ENCODE data around the gene UGT1A8. TPM values are rescaled to one million over a fixed set of nuclear protein-coding genes. Genes with fewer than 3 reads are reported as not detected.

The UGT1A8 gene
- total RNA-seq, 2 experiments from 2014 or later: not detected

DNA sequence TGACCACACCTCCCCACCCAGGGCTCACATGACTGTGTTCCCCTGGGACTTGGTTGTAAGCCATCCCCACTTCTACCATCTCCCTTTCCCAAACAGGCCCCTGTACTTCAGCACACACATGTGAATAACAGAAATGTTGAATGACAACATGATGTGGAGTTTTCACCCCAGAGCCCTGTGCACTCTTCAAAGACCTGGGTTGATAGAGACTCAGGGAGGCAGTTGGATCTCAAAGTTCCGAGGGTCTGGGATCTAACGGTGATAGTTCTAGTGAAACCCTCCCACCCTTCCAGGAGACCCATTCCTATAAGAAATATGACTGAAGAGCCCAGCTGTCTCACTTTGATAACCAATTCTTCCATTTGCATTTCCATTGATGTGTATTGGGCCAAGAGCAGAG is 160.6 kb downstream of the UGT1A8 start, which contains the start of gene MROH2A:
MROH2A (plus strand) TSS at position 301 of the 400 bp plus-strand sequence. CDS start 1,029 bp downstream, outside the sequence.
- ChIA-PET CTCF (interaction anchor here (0.5 kb wide), 1 partner anchor 239 kb away, joined by 3 read pairs; no protein-coding TSS in a partner anchor), POLR2A (no interaction called here)
- Mint-ChIP-seq H3K27me3 (peaks cover 19% of the 10 kb centered on the region), H3K36me3 (ENCODE audit: low read depth) (no peaks in the 10 kb centered on the region), H3K4me1 (no peaks in the 10 kb centered on the region), H3K27ac (no peak within 1 kb of the TSS), H3K4me3 (no peak within 1 kb of the TSS), H3K9me3 (peaks cover 3% of the 10 kb centered on the region)
- DNase-seq: no peak

DNA sequence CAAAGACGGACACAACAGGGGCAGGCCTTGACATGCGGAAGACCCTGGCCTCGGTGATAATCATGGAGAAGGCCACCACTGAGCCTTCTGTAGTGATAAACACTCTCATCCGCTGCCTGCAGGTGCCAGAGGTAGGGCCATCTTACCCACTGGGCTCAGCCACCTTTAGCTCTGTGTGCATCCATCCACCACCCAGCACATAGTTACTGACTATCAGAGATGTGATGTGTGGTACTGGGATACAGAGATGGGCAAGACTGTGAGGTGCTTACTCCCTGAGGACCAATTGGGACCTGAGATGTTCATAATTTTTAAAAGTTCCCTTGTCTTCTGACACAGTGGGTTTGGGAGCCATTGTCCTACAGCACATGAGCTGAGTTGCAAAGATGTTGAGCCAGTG is 162.3 kb downstream of the UGT1A8 start:
- DNase-seq: no peak
- Mint-ChIP-seq H3K9me3 (peaks cover 3% of the 10 kb centered on the region), H3K4me3 (no peak overlapping the region), H3K27ac (no peak overlapping the region), H3K27me3 (peaks cover 20% of the 10 kb centered on the region), H3K4me1 (no peaks in the 10 kb centered on the region), H3K36me3 (ENCODE audit: low read depth) (no peaks in the 10 kb centered on the region)
- ChIA-PET CTCF (no interaction called here), POLR2A (no interaction called here)

DNA sequence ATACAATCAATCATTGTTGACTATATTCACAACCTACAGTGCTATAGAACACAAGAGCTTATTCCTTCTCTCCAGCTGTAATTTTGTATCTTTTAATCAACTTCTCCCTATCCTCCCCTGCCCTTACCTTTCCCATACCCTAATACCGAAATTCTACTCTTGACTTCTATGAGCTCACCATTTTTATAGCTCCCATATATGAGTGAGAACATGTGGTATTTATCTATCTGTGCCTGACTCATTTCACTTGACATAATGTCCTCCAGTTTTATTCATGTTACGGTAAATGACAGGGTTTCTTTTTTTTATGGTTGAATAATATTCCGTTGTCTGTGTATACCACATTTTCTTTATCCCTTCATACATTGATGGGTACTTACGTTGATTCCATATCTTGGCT is 163.3 kb downstream of the UGT1A8 start:
- DNase-seq: no peak
- Mint-ChIP-seq H3K4me3 (no peak overlapping the region), H3K4me1 (no peaks in the 10 kb centered on the region), H3K9me3 (peaks cover 3% of the 10 kb centered on the region), H3K36me3 (ENCODE audit: low read depth) (no peaks in the 10 kb centered on the region), H3K27ac (no peak overlapping the region), H3K27me3 (peaks cover 18% of the 10 kb centered on the region)
- POLR2A ChIA-PET: no interaction called here
- CTCF ChIA-PET: interaction anchor here (1.0 kb wide), 1 partner anchor 25 kb away, joined by 3 read pairs; no protein-coding TSS in a partner anchor

DNA sequence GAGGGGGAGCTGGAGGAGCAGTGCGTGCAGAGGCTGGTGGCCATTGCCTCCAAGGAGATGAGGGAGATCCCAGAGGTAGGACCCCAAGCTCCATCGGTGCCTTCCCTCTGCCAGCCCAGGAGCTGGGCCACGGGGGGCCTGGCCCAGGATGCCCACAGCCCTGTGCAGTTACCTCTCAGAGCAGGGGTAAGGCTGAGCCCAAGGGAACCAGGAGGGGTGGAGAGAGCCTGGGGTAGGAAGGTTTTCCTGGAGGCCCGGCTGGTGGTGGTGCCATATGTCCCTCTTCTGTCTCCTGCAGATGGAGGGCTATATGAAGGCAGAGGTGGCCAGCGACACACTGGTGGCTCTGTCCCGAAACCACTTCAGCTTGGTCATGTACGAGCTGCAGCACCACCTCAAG is 172.1 kb downstream of the UGT1A8 start:
- Mint-ChIP-seq H3K9me3 (no peaks in the 10 kb centered on the region), H3K27ac (no peak overlapping the region), H3K4me1 (no peaks in the 10 kb centered on the region), H3K27me3 (no peaks in the 10 kb centered on the region), H3K4me3 (no peak overlapping the region), H3K36me3 (ENCODE audit: low read depth) (no peaks in the 10 kb centered on the region)
- ChIA-PET CTCF (no interaction called here), POLR2A (no interaction called here)
- no peak for DNase-seq

DNA sequence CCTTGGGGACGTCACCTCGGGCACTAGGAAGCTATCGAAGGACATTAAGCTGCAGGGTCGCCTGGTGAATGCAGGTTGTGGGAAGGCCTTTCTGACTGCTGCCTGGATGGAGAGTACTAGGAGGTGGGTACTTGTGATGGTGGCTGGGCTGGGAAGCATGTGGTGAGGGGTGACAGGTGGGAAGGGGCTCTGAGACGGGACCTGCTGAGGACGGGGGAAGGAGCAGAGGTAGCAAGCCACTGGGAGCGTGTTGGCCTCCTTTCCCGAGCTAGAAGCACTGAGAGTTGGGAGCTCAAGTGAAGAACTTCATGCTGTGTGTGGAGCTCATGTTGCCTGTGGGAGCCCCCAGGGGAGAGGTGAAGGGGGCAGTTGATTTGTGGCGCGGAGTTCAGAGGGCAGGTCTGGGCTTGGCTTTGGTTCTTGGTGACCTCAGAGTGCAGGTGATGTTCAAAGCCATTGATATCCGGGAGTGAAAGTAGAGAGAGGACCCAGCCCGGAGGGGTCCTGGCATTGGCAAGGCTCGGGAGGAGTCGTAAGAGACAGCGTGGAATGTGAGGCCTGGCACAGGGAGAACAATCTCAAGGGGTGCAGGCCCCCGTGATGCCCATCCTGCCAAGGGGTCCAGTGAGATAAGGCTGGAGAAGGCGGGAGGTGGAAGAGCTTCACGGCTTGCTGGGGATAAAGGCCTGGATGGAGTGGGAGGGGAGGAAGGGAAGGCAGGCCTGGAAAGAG is 173.9 kb downstream of the UGT1A8 start:
- no peak overlapping the region for H3K27ac Mint-ChIP-seq
- ChIA-PET POLR2A (interaction anchor here (0.6 kb wide), 1 partner anchor 1808 kb away, joined by 4 read pairs; no protein-coding TSS in a partner anchor), CTCF (no interaction called here)
- H3K9me3 Mint-ChIP-seq: no peaks in the 10 kb centered on the region
- H3K27me3 Mint-ChIP-seq: no peaks in the 10 kb centered on the region
- no peaks in the 10 kb centered on the region for H3K36me3 Mint-ChIP-seq (ENCODE audit: low read depth)
- H3K4me3 Mint-ChIP-seq: no peak overlapping the region
- H3K4me1 Mint-ChIP-seq: no peaks in the 10 kb centered on the region
- DNase-seq: no peak

DNA sequence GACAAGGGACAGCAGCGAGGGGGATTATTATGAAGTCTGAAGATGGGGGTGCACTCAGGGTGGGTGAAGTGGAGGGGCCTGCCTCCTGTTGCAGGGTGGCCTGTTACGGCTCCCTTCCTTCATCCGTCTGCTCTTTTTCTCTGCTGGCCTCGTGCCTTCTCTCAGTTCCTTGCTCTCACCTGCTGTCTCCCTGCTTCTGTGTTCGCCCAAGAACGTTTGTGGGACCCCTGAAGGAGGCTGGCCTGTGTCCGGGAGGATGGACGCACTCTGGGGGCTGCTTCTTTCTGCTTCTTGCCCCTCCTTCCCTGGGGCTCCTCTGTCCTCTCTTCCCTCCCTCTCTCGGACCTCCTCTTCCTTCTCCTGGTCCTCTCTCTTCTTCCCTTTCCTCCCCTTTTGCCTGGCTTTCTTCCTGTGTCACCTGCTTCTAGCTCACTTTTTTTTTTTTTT is 174.5 kb downstream of the UGT1A8 start:
- DNase-seq: no peak
- POLR2A ChIA-PET: no interaction called here

DNA sequence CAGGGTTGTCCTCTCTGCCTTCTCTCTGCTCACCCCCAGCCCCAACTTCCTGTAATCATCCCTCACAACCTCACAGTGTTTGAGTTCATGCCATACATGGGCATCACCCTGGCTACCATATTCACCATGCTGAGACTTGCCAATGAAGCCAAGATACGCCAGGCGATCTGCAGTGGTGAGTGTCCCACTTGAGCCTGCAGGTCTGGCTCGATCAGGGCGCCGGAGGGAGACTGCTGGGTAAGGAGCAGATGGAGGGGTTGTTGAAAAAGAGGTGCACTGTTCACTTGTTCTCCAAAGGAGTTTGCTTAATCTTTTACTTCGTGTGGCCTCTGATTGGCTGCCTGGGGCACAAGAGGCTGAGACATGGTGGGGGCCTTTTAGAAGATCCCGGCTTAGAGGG is 175.3 kb downstream of the UGT1A8 start:
- POLR2A ChIA-PET: no interaction called here
- no peaks in the 10 kb centered on the region for H3K4me1 Mint-ChIP-seq
- no peak for DNase-seq
- H3K27me3 Mint-ChIP-seq: no peaks in the 10 kb centered on the region
- no peak overlapping the region for H3K27ac Mint-ChIP-seq
- H3K36me3 Mint-ChIP-seq (ENCODE audit: low read depth): no peaks in the 10 kb centered on the region
- no peak overlapping the region for H3K4me3 Mint-ChIP-seq
- no peaks in the 10 kb centered on the region for H3K9me3 Mint-ChIP-seq
- CTCF ChIA-PET: no interaction called here

More for the DNA sequence above, 174.5 kb downstream of the UGT1A8 start:
- Mint-ChIP-seq H3K4me3 (no peak overlapping the region), H3K36me3 (ENCODE audit: low read depth) (no peaks in the 10 kb centered on the region), H3K4me1 (no peaks in the 10 kb centered on the region), H3K27ac (no peak overlapping the region), H3K9me3 (no peaks in the 10 kb centered on the region), H3K27me3 (no peaks in the 10 kb centered on the region)
- CTCF ChIA-PET: no interaction called here

DNA sequence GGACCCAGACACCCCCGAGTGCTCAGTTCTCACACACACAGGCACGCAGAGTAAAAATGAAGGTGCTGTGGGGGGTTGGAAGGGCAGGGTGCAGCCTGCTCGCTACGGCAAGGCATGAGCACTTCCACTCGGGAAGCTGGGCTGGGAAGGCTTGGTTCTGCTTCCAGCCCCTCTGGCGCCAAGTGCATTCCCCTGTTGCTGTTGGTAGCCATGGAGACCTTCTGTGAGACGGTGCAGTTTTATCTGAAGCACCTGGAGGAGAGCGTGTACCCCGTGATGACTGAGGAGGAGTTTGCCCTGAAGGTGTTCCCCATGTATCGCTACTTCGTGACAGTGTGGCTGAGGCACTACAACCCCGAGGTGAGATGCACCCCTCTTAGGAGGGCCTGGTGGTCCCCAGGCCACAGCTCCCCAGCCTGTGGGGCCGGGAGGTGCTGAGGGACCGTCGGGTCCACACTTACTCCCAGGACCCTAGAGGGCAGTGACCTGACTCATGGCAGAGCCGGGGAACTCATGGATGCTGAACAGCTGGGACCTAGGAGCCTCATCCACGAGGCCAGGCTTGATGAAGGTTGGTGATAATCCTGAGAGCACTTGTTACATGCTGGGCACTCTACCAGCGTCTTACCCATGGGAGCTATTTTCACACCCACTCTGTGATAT is 176.2 kb downstream of the UGT1A8 start:
- no peaks in the 10 kb centered on the region for H3K9me3 Mint-ChIP-seq
- no peaks in the 10 kb centered on the region for H3K36me3 Mint-ChIP-seq (ENCODE audit: low read depth)
- no peak overlapping the region for H3K4me3 Mint-ChIP-seq
- no peak for DNase-seq
- ChIA-PET POLR2A (no interaction called here), CTCF (no interaction called here)
- H3K4me1 Mint-ChIP-seq: no peaks in the 10 kb centered on the region
- no peak overlapping the region for H3K27ac Mint-ChIP-seq
- H3K27me3 Mint-ChIP-seq: no peaks in the 10 kb centered on the region

DNA sequence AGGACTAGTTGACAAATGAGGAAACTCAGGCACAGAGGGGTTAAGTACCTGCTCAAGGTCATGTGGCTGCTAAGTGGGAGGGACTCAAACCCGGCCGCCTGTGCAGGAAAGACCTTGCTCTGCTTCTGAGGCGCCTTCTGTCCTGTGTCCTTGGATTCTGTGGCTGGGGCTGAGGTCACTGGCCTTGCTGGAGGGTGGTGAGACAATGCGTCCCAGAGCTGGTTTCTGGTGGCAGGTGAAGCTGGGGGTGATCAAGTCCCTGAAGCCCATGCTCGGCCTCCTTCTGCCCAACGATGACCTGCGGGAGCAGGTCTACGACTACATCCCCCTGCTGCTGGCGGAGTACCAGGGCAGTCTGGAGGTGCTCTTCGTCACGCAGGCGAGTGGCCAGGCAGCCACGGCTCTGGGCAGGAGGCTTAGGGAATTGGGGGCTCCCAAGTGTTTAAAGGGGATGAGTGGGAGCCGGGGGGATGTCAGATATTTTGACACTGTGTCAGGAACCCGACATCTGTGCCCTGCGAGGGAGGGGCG is 176.8 kb downstream of the UGT1A8 start:
- Mint-ChIP-seq H3K4me1 (no peaks in the 10 kb centered on the region), H3K4me3 (no peak overlapping the region), H3K9me3 (no peaks in the 10 kb centered on the region), H3K27ac (no peak overlapping the region), H3K27me3 (no peaks in the 10 kb centered on the region), H3K36me3 (ENCODE audit: low read depth) (no peaks in the 10 kb centered on the region)
- DNase-seq: no peak
- ChIA-PET POLR2A (no interaction called here), CTCF (no interaction called here)

DNA sequence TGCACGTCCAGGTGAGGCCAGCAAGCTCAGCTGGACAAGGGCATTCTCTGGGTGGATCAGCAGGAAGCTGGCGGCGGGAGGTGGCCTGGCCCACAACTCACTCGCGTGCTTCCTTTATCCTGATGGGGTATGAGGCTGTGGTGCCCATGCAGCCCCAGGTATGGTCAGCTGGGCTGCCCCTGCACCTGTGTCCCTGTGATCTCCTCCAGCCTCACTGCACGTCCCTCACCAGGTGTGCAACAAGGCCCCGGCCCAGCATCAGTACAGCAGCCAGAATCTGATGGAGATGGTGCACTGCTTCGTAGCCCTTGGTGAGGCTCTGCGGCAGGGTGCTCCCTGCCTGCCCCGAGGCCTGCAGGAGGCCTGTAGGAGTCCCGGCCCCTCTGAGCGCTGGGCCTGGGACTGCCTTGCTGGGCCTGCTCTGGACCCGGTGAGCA is 178.3 kb downstream of the UGT1A8 start:
- no peak overlapping the region for H3K27ac Mint-ChIP-seq
- no peaks in the 10 kb centered on the region for H3K36me3 Mint-ChIP-seq (ENCODE audit: low read depth)
- POLR2A ChIA-PET: no interaction called here
- H3K4me3 Mint-ChIP-seq: no peak overlapping the region
- no peaks in the 10 kb centered on the region for H3K4me1 Mint-ChIP-seq
- H3K9me3 Mint-ChIP-seq: no peaks in the 10 kb centered on the region
- CTCF ChIA-PET: interaction anchor here (1.1 kb wide), 1 partner anchor 17 kb away, joined by 5 read pairs; no protein-coding TSS in a partner anchor
- H3K27me3 Mint-ChIP-seq: no peaks in the 10 kb centered on the region
- no peak for DNase-seq

DNA sequence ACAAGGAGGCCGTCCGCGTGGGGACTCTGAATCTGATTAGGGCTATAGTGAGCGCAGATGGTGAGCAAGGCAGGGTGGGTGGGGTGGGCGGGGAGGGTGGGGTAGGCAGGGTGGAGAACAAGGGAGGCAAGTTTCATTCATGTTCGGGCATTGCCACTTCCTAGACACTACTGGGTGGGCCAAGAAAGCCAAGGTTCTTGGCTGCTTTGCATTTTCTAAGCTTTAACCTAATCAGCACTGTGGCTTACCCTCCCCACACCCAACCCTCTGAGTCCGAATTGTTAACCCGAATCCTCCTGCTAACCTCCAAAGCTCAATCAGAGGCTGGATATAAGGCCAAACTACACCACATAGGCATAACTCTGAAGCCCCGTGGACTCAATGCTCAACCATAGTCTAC is 178.8 kb downstream of the UGT1A8 start:
- Mint-ChIP-seq H3K9me3 (no peaks in the 10 kb centered on the region), H3K4me1 (no peaks in the 10 kb centered on the region), H3K4me3 (no peak overlapping the region), H3K27ac (no peak overlapping the region), H3K36me3 (ENCODE audit: low read depth) (no peaks in the 10 kb centered on the region), H3K27me3 (no peaks in the 10 kb centered on the region)
- CTCF ChIA-PET: no interaction called here
- no peak for DNase-seq
- POLR2A ChIA-PET: interaction anchor here (0.5 kb wide), 1 partner anchor 46 kb away, joined by 6 read pairs; no protein-coding TSS in a partner anchor

DNA sequence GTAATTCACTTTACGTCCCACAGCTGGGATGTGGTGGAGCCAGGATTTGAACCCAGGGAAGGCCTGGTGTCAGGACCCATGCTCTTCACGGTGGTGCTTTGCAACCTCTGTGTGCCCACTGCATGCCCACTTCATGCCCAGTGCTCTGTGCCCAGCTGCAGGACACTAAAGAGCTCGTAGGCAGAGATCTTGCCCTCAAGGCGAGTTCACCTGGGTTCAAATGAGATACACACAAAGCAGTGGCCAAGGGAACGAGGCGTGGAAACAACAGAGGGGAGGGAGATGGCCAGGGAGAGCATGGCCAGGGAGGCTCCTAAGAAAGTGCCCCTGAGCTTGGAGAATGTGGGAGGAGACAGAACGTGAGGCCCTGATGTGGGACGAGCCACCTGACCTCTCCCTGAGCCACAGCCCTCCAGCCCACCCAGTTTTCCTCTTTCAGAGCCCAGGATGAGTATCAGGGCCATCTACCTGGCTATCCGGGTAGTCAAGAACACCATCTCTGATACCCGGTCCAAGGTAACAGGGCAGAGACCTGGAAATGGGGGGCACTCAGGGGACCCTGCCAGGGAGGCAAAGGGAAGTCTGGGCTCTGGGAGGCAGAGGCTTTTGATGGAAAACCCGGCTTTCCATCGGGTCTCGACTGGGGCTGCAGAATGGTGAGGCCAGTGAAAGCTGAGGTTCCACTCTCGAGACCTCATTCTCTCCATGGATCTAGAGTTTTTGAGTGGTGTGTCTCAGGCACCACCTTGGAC is 181.1 kb downstream of the UGT1A8 start:
- Mint-ChIP-seq H3K36me3 (ENCODE audit: low read depth) (no peaks in the 10 kb centered on the region), H3K4me3 (no peak overlapping the region), H3K9me3 (no peaks in the 10 kb centered on the region), H3K27ac (no peak overlapping the region), H3K27me3 (no peaks in the 10 kb centered on the region), H3K4me1 (no peaks in the 10 kb centered on the region)
- ChIA-PET CTCF (no interaction called here), POLR2A (no interaction called here)
- DNase-seq: no peak

DNA sequence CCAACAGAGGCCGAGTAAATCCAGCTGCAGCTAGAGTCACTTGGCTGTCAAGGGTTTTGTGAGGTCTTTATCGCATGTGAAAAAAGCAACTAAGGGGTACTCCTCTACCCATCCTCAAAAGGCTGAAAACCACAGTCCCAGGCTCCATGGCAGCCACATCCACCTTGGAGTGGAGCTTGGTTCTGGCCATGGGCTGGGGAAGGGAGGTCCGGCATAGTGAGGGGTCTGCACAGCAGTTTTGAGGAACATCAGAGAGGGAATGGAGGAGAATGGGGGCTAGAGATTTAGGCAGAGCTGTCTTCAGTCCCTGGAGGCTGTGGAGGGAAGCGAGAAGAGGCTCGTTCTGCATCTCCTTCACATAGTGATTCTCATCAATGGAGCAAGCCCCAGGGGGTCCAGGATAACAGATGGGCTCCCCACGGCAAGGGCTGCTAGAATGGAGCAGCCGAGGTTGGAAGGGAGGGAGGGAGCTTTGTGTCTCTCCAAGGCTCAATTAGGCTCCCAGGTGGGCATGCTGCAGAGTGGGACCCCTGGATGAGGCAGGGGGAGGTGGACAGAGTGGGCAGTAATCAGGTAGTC is 181.7 kb downstream of the UGT1A8 start:
- Mint-ChIP-seq H3K4me1 (no peaks in the 10 kb centered on the region), H3K4me3 (no peak overlapping the region), H3K9me3 (no peaks in the 10 kb centered on the region), H3K36me3 (ENCODE audit: low read depth) (no peaks in the 10 kb centered on the region), H3K27me3 (no peaks in the 10 kb centered on the region), H3K27ac (no peak overlapping the region)
- DNase-seq: no peak
- CTCF ChIA-PET: no interaction called here
- POLR2A ChIA-PET: no interaction called here
